Measurements from ENCODE around the gene HGS. TPM values are rescaled to one million over a fixed set of nuclear protein-coding genes. Genes with fewer than 3 reads are reported as not detected.

Gene HGS
- total and polyA plus RNA-seq, 2 of the 8 experiments (the other 6 are each of a cell fraction or from before 2014, with no cell fraction given): 80.8 to 99.7 TPM

GRCh38 chr17:81712468-81713003 lies 28.7 kb downstream of the HGS start:
- H2BK20ac ChIP-seq (ENCODE audit: low read length): no peak overlapping the region
- no peak overlapping the region for H2AFZ ChIP-seq (ENCODE audit: low read length)
- peak overlapping the region; percentile 32 for H3K18ac ChIP-seq (ENCODE audit: extremely low read depth, low read length)
- no peak overlapping the region for H2BK12ac ChIP-seq (ENCODE audit: low read depth, low read length)
- no peak overlapping the region for H3K23ac ChIP-seq (ENCODE audit: insufficient read length)
- H4K91ac ChIP-seq (replicated peaks; ENCODE audit: insufficient read length, low read length): no peak overlapping the region
- H3K14ac ChIP-seq (ENCODE audit: insufficient read length): no peak overlapping the region
- peaks cover 10% of the 10 kb centered on the region for H3K79me1 ChIP-seq (ENCODE audit: low read depth, low read length)
- H3K4me2 ChIP-seq (ENCODE audit: insufficient read depth in 1 of 2, low read depth in 2 of 2, low read length in 2 of 2): peak overlapping the region; percentile 77 to 87
- H3K36me3 ChIP-seq (ENCODE audit: control insufficient read depth in 2 of 4, insufficient read depth in 4 of 4, low read length in 3 of 4): peaks cover 0 to 12% (median under 1%) of the 10 kb centered on the region in 4 experiments; a peak in 6 of 8 replicates
- peaks cover 20% of the 10 kb centered on the region for H3K23me2 ChIP-seq (ENCODE audit: low read depth, low read length)
- H4K20me1 ChIP-seq (replicated peaks in 1 of 2; ENCODE audit: control insufficient read depth in 1 of 2, insufficient read depth in 2 of 2, low read length in 2 of 2): peaks cover 3 to 14% of the 10 kb centered on the region in 2 experiments
- FAIRE-seq (no peak), DNase-seq (ENCODE audit: low read depth in 1 of 2, low spot score in 2 of 2) (no peak)
- CTCF ChIA-PET (ENCODE audit: partially characterized antibody): interaction anchor here (1.1 kb wide), 1 partner anchor 107 kb away, joined by 3 read pairs; no protein-coding TSS in a partner anchor
- H3K79me2 ChIP-seq (ENCODE audit: control insufficient read depth in 1 of 2, insufficient read depth in 2 of 2, low read length in 2 of 2): peaks cover 0 to 7% of the 10 kb centered on the region in 2 experiments; a peak in 1 of 4 replicates
- H4K5ac ChIP-seq (ENCODE audit: insufficient read length, low read depth, low read length): no peak overlapping the region
- peak overlapping the region; percentile 51 to 75 (median 63) for H3K9ac ChIP-seq (replicated peaks in 1 of 4; ENCODE audit: extremely low read depth in 1 of 4, low read depth in 3 of 4, low read length in 3 of 4)
- H3K56ac ChIP-seq (replicated peaks; ENCODE audit: insufficient read length, low read depth, low read length): no peak overlapping the region
- POLR2A ChIA-PET (ENCODE audit: partially characterized antibody): interaction anchor here (0.8 to 25.9 kb wide), 6 partner anchors 4 to 231 kb away, joined by 3 to 436 read pairs (median 176); partner anchors contain the start of genes ARL16, HGS, MRPL12 and SLC25A10
- no peak overlapping the region; the same call in 1 of the 2 replicates for H2BK5ac ChIP-seq (ENCODE audit: low read depth, low read length)
- H2AK5ac ChIP-seq (ENCODE audit: low read depth, low read length): no peak overlapping the region
- no peak overlapping the region for H3K27ac ChIP-seq (ENCODE audit: low read depth, low read length)
- H2BK15ac ChIP-seq (ENCODE audit: low read length): no peak overlapping the region
- H3K4me1 ChIP-seq (replicated peaks in 1 of 4; ENCODE audit: control insufficient read depth in 3 of 4, insufficient read depth in 4 of 4, low read length in 3 of 4): peaks cover 0 to 24% (median 18%) of the 10 kb centered on the region in 4 experiments; a peak in 5 of 7 replicates
- peak overlapping the region; percentile 44 to 86 (median 59) for H3K4me3 ChIP-seq (ENCODE audit: extremely low read depth in 1 of 4, insufficient read depth in 2 of 4, low read depth in 3 of 4, low read length in 4 of 4)
- H3K4ac ChIP-seq (replicated peaks; ENCODE audit: insufficient read length, low read depth, low read length): peak overlapping the region; percentile 69
- no peaks in the 10 kb centered on the region; a peak in 2 of 7 replicates for H3K27me3 ChIP-seq (replicated peaks in 1 of 4; ENCODE audit: control insufficient read depth in 3 of 4, extremely low read depth in 1 of 4, insufficient read depth in 3 of 4, low read length in 3 of 4)
- no peaks in the 10 kb centered on the region for H3K9me3 ChIP-seq (ENCODE audit: insufficient read depth in 2 of 2, low read depth in 1 of 2, low read length in 1 of 2)
- no peak overlapping the region for H2BK120ac ChIP-seq (replicated peaks; ENCODE audit: low read depth, low read length)
- 5% methylated on average over 41 of the region's 41 CpGs; no CpG with 5 or more reads in 1 of the 2 experiments for WGBS, 2 experiments (ENCODE audit: extremely low coverage in 1 of 2, insufficient coverage in 1 of 2, insufficient read length in 1 of 2, insufficient replicate concordance in 2 of 2, low coverage in 1 of 2, low lambda C conversion rate in 2 of 2, missing lambda C conversion rate in 1 of 2)
- H4K8ac ChIP-seq (ENCODE audit: extremely low read depth, insufficient read depth, low read length): peak overlapping the region; percentile 83
- no peak for TF ChIP-seq HDAC6 (IDR thresholded peaks at IDR 0.05; ENCODE audit: low read depth, low read length)
- TF ChIP-seq SUZ12 (IDR thresholded peaks at IDR 0.05; ENCODE audit: low read length): no peak
- TF ChIP-seq CTCF (IDR thresholded peaks at IDR 0.05; ENCODE audit: control extremely low read depth in 1 of 3, insufficient read depth in 1 of 3, low read depth in 1 of 3, low read length in 3 of 3): peak in 2 of 3 experiments; percentile 12 to 15; a peak in 2 of 4 replicates
- no peak for TF ChIP-seq EZH2 (IDR thresholded peaks at IDR 0.05; ENCODE audit: low read depth, low read length, severe bottlenecking)
- no peak for TF ChIP-seq TAF7 (optimal IDR thresholded peaks at IDR 0.05; ENCODE audit: borderline replicate concordance, low read depth, low read length)
- TF ChIP-seq RBBP5 (IDR thresholded peaks at IDR 0.05; ENCODE audit: borderline replicate concordance, low read depth, low read length): no peak
- peak in 1 of 2 experiments; percentile 12; a peak in 1 of 3 replicates for TF ChIP-seq POLR2A (IDR thresholded peaks at IDR 0.05; ENCODE audit: control extremely low read depth in 1 of 2, low read depth in 2 of 2, low read length in 2 of 2)
- no peak; the same call in 1 of the 2 replicates for TF ChIP-seq KDM1A (IDR thresholded peaks at IDR 0.05; ENCODE audit: borderline replicate concordance, low read length)
- peak in 1 of 2 experiments; percentile 41; a peak in 1 of 4 replicates for TF ChIP-seq HDAC2 (IDR thresholded peaks at IDR 0.05; ENCODE audit: borderline replicate concordance in 1 of 2, low read depth in 2 of 2, low read length in 2 of 2)

All from H1 (cell line).